Tibial nerve (tissue), 4 donors: ENCODE data around the gene PHYHIPL. TPM values are rescaled to one million over a fixed set of nuclear protein-coding genes. Genes with fewer than 3 reads are reported as not detected.

Source experiments
- DNase-seq, 2 donors: peaks; one replicate each; pipeline ENCODE4 v3.0.0-alpha.2; 2019; ENCODE audit warnings: low spot score in 2 of 2
- H3K27ac ChIP-seq, 4 donors: fragments of 200-600 bp; sonication (generic) in 3 of 4; one replicate each; pipeline ENCODE4 v1.5.1; 2017 to 2019; ENCODE audit warnings: mild to moderate bottlenecking in 1 of 4
- H3K27me3 ChIP-seq, 2 donors: fragments of 200-600 bp; sonication (generic) in 1 of 2; one replicate each; pipeline versions ENCODE4 v1.5.1 to v1.6.0; 2017 to 2019
- H3K36me3 ChIP-seq, 3 donors: fragments of 200-600 bp; sonication (generic); one replicate each; pipeline ENCODE4 v1.5.1; 2018 to 2019
- H3K4me1 ChIP-seq, 4 donors: fragments of 200-600 bp; sonication (generic) in 3 of 4; one replicate each; pipeline ENCODE4 v1.5.1; 2017 to 2019
- H3K4me3 ChIP-seq, 4 donors: fragments of 200-600 bp; sonication (generic) in 3 of 4; one replicate each; pipeline ENCODE4 v1.5.1; 2017 to 2019; ENCODE audit warnings: mild to moderate bottlenecking in 1 of 4, moderate library complexity in 1 of 4
- H3K9me3 ChIP-seq, 4 donors: fragments of 200-600 bp; sonication (generic) in 3 of 4; one replicate each; pipeline ENCODE4 v1.5.1; 2017 to 2019
- EP300 ChIP-seq, 2 donors: sonication (generic); formaldehyde crosslinking; IDR thresholded peaks; one replicate each; pipeline ENCODE4 v1.6.1; 2017; ENCODE audit warnings: antibody characterized with exemption in 2 of 2, mild to moderate bottlenecking in 1 of 2
- POLR2A ChIP-seq, 2 donors: fragments of 450-650 bp; IDR thresholded peaks; one replicate each; pipeline ENCODE4 v1.6.1; 2017; ENCODE audit warnings: antibody characterized with exemption in 2 of 2, mild to moderate bottlenecking in 2 of 2, moderate library complexity in 2 of 2
- WGBS, 2 donors: methylation state at CpG; one replicate each; pipeline ENCODE4 v1.1.5; 2018; 5-methylcytosine and 5-hydroxymethylcytosine counted together
- total RNA-seq, 4 donors: library from RNA; depleted of rRNA; stranded (reverse); fragments of >200 nt; gene quantifications; one replicate each; pipeline ENCODE4 v1.1.0, GENCODE V29; 2016
- TF ChIP-seq, protein P1 (sequence below), 5 experiments: fragments of 200-600 bp in 3 of 5; fragments of 450-650 bp in 2 of 5; sonication (generic) in 3 of 5; IDR thresholded peaks; one replicate each; pipeline ENCODE4 v1.5.1; 2016 to 2019; ENCODE audit warnings: antibody characterized with exemption in 5 of 5, mild to moderate bottlenecking in 3 of 5, moderate library complexity in 2 of 5

PHYHIPL gene
- total RNA-seq, 4 donors from 2014 or later: 0.20 TPM; not detected in 3

DNA sequence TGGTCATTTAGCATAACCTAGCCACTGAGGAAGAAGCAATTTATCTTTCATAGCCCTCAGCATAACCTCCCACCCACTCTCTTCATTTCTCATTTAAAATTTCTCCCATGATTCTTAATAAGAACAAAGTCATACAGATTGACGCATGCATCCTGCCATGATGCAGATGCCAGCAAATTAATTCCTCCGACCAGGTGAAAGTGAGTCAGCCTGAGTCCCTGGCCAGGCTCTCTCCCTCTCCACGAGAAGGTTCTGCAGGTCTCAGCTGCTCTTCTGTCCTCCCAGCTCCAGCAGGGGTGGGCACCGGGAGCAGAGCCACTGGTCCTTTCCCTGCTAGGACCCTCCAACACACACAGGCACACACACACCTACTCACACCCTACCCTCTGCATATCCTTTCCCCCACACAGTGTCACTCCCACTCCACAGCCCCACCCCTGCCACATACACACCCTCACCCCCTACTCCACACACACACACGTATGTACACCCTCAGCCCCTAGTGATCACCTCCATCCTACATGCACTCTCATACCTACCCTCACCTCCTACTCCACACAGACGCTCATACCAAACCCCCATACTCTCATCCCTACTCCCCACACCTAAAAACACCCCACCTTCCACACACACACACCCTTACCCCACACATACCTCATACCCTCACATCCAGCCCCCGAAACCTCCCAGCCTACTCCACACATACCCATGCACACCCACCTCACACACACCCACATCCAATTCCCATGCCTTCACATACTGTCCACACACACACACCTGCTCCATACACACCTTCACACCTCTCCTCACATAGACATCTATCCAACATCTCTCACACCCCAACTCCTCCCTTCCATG lies 107.9 kb downstream of the PHYHIPL start:
- TF ChIP-seq EP300 (IDR thresholded peaks at IDR 0.05) (no peak), POLR2A (IDR thresholded peaks at IDR 0.05) (no peak)
- TF ChIP-seq, protein P1, sequence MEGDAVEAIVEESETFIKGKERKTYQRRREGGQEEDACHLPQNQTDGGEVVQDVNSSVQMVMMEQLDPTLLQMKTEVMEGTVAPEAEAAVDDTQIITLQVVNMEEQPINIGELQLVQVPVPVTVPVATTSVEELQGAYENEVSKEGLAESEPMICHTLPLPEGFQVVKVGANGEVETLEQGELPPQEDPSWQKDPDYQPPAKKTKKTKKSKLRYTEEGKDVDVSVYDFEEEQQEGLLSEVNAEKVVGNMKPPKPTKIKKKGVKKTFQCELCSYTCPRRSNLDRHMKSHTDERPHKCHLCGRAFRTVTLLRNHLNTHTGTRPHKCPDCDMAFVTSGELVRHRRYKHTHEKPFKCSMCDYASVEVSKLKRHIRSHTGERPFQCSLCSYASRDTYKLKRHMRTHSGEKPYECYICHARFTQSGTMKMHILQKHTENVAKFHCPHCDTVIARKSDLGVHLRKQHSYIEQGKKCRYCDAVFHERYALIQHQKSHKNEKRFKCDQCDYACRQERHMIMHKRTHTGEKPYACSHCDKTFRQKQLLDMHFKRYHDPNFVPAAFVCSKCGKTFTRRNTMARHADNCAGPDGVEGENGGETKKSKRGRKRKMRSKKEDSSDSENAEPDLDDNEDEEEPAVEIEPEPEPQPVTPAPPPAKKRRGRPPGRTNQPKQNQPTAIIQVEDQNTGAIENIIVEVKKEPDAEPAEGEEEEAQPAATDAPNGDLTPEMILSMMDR (IDR thresholded peaks at IDR 0.05): no peak
- Histone ChIP-seq H3K4me3 (no peak overlapping the region), H3K27me3 (no peaks in the 10 kb centered on the region), H3K27ac (no peak overlapping the region), H3K4me1 (peaks cover 0 to 5% (median 0%) of the 10 kb centered on the region in 4 donors), H3K36me3 (no peaks in the 10 kb centered on the region), H3K9me3 (no peaks in the 10 kb centered on the region)
- no peak for DNase-seq
- 69 to 70% methylated on average over 7 of the region's 7 CpGs for WGBS, 2 donors

DNA sequence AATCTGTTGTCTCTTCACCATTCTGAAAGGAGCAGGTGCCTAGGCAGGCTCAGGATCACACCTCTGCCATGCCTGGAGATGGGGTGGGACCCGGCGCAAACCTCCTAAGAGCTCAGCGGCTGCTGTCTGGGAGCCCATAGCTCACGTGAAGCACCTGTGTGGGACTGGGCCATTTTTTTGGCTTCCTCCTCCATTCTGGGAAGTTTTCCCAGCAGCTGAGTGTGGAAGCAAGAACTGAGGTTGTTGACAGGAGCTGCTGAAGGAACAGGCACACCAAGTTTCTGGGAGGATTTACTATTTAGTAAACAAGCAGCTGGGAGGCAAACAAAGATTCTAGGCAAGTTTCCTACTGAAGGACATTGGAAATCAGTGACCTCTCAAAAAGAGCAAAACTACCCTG lies 108.6 kb downstream of the PHYHIPL start:
- H3K9me3 ChIP-seq: no peaks in the 10 kb centered on the region
- no peak for DNase-seq
- WGBS, 2 donors: 88 to 94% methylated on average over 4 of the region's 4 CpGs
- TF ChIP-seq, protein P1 (IDR thresholded peaks at IDR 0.05): no peak
- no peaks in the 10 kb centered on the region for H3K36me3 ChIP-seq
- H3K4me3 ChIP-seq: no peak overlapping the region
- H3K4me1 ChIP-seq: peaks cover 0 to 5% (median 0%) of the 10 kb centered on the region in 4 donors
- H3K27ac ChIP-seq: no peak overlapping the region
- no peaks in the 10 kb centered on the region for H3K27me3 ChIP-seq

DNA sequence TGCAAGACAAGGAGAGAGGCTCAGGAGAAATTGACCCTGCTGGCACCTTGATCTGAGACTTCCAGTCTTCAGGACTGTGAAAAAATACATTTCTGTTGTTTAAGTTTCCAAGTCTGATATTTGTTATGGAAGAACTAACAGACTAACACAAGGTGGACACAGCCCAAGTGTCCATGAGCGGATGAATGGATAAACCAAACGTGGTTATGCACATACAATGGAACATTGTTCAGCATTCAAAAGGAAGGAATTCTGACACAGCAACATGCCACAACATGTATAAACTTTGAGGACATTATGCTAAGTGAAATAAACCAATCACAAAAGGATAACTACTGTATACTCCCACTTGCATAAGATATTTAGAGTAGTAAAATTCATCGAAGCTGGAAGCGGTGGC lies 109.4 kb downstream of the PHYHIPL start:
- no peak for DNase-seq
- TF ChIP-seq, protein P1 (IDR thresholded peaks at IDR 0.05): no peak
- no peak for TF ChIP-seq POLR2A (IDR thresholded peaks at IDR 0.05)
- no peak for TF ChIP-seq EP300 (IDR thresholded peaks at IDR 0.05)
- WGBS, 2 donors: 45 to 67% methylated on average over 4 of the region's 4 CpGs
- no peaks in the 10 kb centered on the region for H3K27me3 ChIP-seq
- no peak overlapping the region for H3K4me3 ChIP-seq
- no peaks in the 10 kb centered on the region for H3K9me3 ChIP-seq
- no peak overlapping the region for H3K27ac ChIP-seq
- H3K36me3 ChIP-seq: no peaks in the 10 kb centered on the region
- peaks cover 0 to 5% (median 0%) of the 10 kb centered on the region in 4 donors for H3K4me1 ChIP-seq

DNA sequence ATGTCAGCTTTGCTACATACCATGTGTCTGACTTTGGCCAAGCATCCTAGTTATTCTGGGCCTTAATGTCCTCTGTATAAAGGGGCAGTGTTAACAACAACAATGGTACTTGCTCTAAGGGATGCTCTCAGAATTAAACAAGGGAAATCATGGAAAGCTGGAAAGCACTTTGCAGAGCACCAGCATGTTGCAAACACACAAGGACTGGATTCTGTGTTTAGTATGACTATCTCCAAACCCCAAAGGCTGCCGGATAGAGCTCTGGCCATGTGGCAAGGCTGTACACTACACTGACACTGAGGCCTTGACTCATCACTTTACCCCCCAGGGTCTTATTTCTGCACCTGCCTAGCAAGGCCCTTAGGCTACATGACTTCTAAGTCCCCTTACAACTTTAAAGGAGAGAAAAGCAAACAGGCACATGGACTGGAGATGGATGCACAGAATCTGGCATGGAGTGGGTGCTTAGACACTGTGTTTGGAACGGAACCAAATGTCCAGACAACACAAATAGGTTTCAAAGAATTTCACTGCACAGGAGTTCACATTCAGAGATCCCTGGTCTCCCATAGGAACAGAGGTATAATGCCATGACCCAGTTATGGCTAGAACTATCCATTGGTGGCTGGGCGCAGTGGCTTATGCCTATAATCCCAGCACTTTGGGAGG lies 111.3 kb downstream of the PHYHIPL start:
- Histone ChIP-seq H3K36me3 (no peaks in the 10 kb centered on the region), H3K27me3 (no peaks in the 10 kb centered on the region), H3K4me3 (no peak overlapping the region), H3K9me3 (no peaks in the 10 kb centered on the region), H3K4me1 (peaks cover 0 to 5% (median 0%) of the 10 kb centered on the region in 4 donors), H3K27ac (no peak overlapping the region)
- TF ChIP-seq POLR2A (IDR thresholded peaks at IDR 0.05) (no peak), EP300 (IDR thresholded peaks at IDR 0.05) (no peak)
- TF ChIP-seq, protein P1 (IDR thresholded peaks at IDR 0.05): no peak
- DNase-seq: no peak
- 73 to 85% methylated on average over 3 of the region's 3 CpGs for WGBS, 2 donors

DNA sequence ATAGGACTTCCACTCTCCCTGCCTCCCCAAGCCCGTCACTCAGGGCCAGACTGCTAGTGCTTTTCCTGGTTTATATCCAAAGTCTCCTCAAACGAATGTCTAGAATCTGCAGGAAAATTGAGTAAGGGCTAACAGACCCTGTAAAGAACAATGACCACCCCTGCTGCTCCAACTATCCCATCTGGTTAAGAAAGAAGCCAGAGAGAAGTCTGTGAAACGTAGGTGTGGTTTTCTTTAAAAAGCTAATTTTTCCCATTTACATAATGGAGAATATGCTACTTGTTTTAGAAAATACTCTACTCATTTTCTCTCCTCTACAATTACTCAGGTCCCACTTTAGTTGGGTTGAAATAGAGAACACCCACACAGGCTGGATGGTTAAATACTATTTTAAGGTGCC lies 113.4 kb downstream of the PHYHIPL start:
- Histone ChIP-seq H3K9me3 (no peaks in the 10 kb centered on the region), H3K36me3 (no peaks in the 10 kb centered on the region), H3K4me1 (peaks cover 0 to 5% (median 0%) of the 10 kb centered on the region in 4 donors), H3K4me3 (no peak overlapping the region), H3K27ac (no peak overlapping the region), H3K27me3 (no peaks in the 10 kb centered on the region)
- WGBS, 2 donors: 79 to 90% methylated on average over 3 of the region's 3 CpGs
- TF ChIP-seq, protein P1 (IDR thresholded peaks at IDR 0.05): no peak
- TF ChIP-seq POLR2A (IDR thresholded peaks at IDR 0.05) (no peak), EP300 (IDR thresholded peaks at IDR 0.05) (no peak)
- no peak for DNase-seq
